Fibroblast of lung (primary cell): Measurements from ENCODE around the gene RABAC1.

Source experiments
- EZH2 ChIP-seq: IDR thresholded peaks from 2 replicates; pipeline ENCODE4 v1.5.1; 2012; ENCODE audit warnings: low read length, control low read depth, mild to moderate bottlenecking; ENCODE audit errors: missing control alignments
- TF ChIP-seq, protein P1 (sequence below), 2 donors: IDR thresholded peaks in 1 of 2; conservative IDR thresholded peaks in 1 of 2; 1 replicate in 1 of 2; 2 replicates in 1 of 2; pipeline ENCODE4 v1.5.1; 2011 to 2012; ENCODE audit warnings: low read length in 2 of 2, control low read depth in 1 of 2, inconsistent platforms in 1 of 2, low read depth in 1 of 2, mild to moderate bottlenecking in 1 of 2

DNA sequence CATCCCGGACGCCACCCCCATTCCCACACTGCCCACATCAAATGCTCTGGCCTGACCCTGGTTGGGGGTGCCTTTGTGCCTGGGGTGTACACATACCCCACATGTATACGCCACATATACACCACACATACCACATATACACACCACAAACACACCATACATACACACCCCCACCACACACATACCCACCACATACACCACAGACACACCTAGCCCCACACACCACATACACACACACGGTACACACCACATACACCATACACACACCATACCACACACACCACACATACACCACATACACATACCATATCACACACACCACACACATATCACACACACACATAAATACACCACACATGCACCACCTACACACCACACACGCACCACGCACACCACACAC is 41.0 kb downstream of the RABAC1 start:
- TF ChIP-seq, protein P1, sequence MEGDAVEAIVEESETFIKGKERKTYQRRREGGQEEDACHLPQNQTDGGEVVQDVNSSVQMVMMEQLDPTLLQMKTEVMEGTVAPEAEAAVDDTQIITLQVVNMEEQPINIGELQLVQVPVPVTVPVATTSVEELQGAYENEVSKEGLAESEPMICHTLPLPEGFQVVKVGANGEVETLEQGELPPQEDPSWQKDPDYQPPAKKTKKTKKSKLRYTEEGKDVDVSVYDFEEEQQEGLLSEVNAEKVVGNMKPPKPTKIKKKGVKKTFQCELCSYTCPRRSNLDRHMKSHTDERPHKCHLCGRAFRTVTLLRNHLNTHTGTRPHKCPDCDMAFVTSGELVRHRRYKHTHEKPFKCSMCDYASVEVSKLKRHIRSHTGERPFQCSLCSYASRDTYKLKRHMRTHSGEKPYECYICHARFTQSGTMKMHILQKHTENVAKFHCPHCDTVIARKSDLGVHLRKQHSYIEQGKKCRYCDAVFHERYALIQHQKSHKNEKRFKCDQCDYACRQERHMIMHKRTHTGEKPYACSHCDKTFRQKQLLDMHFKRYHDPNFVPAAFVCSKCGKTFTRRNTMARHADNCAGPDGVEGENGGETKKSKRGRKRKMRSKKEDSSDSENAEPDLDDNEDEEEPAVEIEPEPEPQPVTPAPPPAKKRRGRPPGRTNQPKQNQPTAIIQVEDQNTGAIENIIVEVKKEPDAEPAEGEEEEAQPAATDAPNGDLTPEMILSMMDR (conservative IDR thresholded peaks at IDR 0.05 in 1 of 2, IDR thresholded peaks at IDR 0.05 in 1 of 2; ENCODE audit: low read depth in 1 of 2, low read length in 2 of 2), result no peak
- no peak for TF ChIP-seq EZH2
